GM06990 (cell line): ENCODE results near the gene KCNAB1.

Experiments
- DNase-seq: peaks from one replicate; pipeline ENCODE4 v3.0.0-alpha.2; 2011; ENCODE audit not compliant: insufficient read length; ENCODE audit errors: extremely low read depth
- H3K27me3 ChIP-seq: replicated peaks from 2 replicates; pipeline ENCODE4 v1.6.0; 2011; ENCODE audit warnings: low read length; ENCODE audit not compliant: control insufficient read depth, insufficient read depth
- H3K36me3 ChIP-seq: 2 replicates; pipeline ENCODE4 v1.5.1; 2011; ENCODE audit warnings: low read length; ENCODE audit not compliant: control insufficient read depth, insufficient read depth
- H3K4me3 ChIP-seq: replicated peaks from 2 replicates; pipeline ENCODE4 v1.5.1; 2011; ENCODE audit warnings: low read depth, mild to moderate bottlenecking, control low read depth, low read length
- TF ChIP-seq, protein P1 (sequence below): IDR thresholded peaks from 2 replicates; pipeline ENCODE4 v1.5.1; 2011; ENCODE audit warnings: low read length, control low read depth, mild to moderate bottlenecking, inconsistent platforms; ENCODE audit not compliant: insufficient read depth, poor library complexity, severe bottlenecking

The KCNAB1 gene

DNA sequence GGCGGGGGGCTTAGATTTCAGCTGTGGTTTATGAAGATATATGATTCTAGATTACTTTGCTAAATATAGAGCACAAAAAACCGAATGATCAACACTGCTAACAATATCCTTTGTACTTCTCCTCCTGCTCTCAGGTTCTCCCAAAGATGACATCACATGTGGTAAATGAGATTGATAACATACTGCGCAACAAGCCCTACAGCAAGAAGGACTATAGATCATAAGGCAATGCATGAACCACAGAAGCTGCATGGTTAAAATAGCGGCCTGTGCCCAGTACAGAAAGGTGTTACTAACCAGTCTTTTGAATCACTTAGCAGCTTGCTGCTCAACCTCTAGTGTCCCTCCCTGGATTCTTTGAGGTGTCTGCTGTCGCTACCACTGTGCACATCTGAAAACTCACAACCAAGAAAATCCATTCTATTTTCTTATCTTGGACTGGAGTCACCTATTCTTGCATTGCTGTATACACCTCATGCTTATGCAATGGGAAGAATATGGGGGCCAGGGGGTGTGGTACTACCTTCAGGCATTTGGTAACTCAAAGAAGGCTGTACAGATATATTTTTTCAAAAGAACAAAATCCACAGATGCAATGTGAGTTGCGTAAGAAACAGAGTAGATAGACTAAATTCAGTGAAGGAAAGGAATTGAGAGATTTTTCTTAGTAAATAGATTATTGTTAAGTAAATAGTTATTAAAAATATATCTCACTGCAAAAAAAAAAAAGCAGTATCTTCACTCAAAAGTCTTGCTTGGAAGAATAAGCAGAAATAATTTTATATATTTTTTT, 416.3 kb downstream of the KCNAB1 start:
- no peaks in the 10 kb centered on the region for H3K27me3 ChIP-seq
- TF ChIP-seq, protein P1, sequence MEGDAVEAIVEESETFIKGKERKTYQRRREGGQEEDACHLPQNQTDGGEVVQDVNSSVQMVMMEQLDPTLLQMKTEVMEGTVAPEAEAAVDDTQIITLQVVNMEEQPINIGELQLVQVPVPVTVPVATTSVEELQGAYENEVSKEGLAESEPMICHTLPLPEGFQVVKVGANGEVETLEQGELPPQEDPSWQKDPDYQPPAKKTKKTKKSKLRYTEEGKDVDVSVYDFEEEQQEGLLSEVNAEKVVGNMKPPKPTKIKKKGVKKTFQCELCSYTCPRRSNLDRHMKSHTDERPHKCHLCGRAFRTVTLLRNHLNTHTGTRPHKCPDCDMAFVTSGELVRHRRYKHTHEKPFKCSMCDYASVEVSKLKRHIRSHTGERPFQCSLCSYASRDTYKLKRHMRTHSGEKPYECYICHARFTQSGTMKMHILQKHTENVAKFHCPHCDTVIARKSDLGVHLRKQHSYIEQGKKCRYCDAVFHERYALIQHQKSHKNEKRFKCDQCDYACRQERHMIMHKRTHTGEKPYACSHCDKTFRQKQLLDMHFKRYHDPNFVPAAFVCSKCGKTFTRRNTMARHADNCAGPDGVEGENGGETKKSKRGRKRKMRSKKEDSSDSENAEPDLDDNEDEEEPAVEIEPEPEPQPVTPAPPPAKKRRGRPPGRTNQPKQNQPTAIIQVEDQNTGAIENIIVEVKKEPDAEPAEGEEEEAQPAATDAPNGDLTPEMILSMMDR, result no peak
- no peak overlapping the region for H3K4me3 ChIP-seq
- peaks cover 2% of the 10 kb centered on the region for H3K36me3 ChIP-seq
- DNase-seq, result no peak

GRCh38 chr3:156539051-156539450, 418.7 kb downstream of the KCNAB1 start:
- TF ChIP-seq, protein P1, result no peak
- Histone ChIP-seq H3K36me3 (peaks cover 8% of the 10 kb centered on the region), H3K4me3 (no peak overlapping the region), H3K27me3 (no peaks in the 10 kb centered on the region)
- no peak for DNase-seq

DNA sequence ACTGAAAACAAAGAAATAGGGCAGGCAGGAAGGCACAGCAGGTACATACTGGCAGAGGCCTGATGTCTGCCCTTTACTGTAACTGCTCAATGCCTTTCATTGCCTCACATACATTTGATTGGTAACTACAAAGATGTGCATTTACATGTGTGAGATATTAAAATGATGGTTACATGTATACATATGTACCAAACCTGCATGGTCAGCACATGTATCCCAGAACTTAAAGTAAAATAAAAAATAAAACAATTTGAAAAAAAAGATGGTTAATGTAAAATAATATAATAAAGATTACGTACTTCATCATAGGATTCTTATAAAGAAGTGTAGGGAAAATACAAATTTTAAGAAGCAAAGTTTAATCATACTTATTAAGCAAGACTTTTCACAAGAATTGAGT, 419.4 kb downstream of the KCNAB1 start:
- peaks cover 8% of the 10 kb centered on the region for H3K36me3 ChIP-seq
- no peak for DNase-seq
- TF ChIP-seq, protein P1, result no peak

DNA sequence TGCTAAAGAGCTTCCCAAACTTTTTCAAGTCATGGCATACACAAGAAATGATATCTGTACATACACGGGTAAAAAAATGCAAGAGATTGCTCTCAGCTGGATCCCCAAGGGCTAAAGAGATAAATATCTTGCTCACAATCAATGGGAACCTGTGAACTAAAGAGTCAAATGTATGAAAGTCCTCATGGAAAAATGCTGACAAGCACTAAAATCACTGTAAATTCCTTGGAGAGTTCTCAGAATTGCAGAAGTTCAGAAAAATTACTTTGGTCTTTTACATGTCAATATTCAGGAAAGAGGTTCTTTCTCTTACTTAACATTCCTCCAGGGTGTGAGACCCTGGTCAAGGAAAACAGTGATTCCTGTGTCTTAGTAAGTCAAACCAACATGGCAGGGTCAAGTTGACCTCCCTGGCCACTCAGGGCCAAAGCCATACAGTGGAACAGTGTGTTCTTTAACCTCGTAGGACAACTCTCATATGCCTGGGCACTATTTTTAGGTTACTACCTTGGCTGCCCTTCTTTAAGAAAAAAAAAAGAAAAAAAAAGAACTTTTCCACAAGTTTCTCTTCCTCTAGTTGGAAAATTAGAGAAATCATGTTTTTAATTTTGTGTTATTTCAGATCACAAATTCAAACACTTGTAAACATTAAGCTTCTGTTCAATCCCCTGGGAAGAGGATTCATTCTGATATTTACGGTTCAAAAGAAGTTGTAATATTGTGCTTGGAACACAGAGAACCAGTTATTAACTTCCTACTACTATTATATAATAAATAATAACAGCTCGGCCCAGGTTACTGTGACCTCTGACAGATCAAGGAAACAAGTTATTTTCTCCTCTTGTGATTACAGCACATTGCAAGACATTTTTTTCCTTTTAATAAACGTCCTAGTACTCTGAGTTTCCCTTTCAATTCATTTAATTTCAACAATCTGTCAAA, 422.0 kb downstream of the KCNAB1 start:
- Histone ChIP-seq H3K36me3 (peaks cover 11% of the 10 kb centered on the region), H3K4me3 (no peak overlapping the region), H3K27me3 (no peaks in the 10 kb centered on the region)
- no peak for DNase-seq
- TF ChIP-seq, protein P1, result no peak

More for the DNA sequence above, 419.4 kb downstream of the KCNAB1 start:
- Histone ChIP-seq H3K4me3 (no peak overlapping the region), H3K27me3 (no peaks in the 10 kb centered on the region)

- no peak for DNase-seq
- Histone ChIP-seq H3K4me3 (no peak overlapping the region), H3K36me3 (peaks cover 14% of the 10 kb centered on the region), H3K27me3 (no peaks in the 10 kb centered on the region)
- TF ChIP-seq, protein P1, result no peak
Measured at GRCh38 chr3:156543043-156543555, 422.7 kb downstream of the KCNAB1 start.
